CD4-positive, alpha-beta T cell (primary cell): ENCODE results near the gene SPSB2. TPM values are rescaled to one million over a fixed set of nuclear protein-coding genes. Genes with fewer than 3 reads are reported as not detected.

ENCODE experiments used
- ATAC-seq: fragments of 200-7000 bp; cut with Tn5 transposase; one replicate; pipeline ENCODE4 v1.10.0; 2022; ENCODE audit warnings: mild to moderate bottlenecking; ENCODE audit not compliant: poor library complexity
- CTCF ChIA-PET: fragments of 350-600 bp; sonication (Branson Sonifier 250); formaldehyde crosslinking; loops from one replicate; lab custom pipeline; 2021; ENCODE audit warnings: antibody characterized with exemption, inconsistent platforms; lab: Charles Lee
- POLR2A ChIA-PET: fragments of 350-600 bp; sonication (Branson Sonifier 250); formaldehyde crosslinking; loops from one replicate; lab custom pipeline; 2021; ENCODE audit warnings: antibody characterized with exemption, inconsistent platforms; lab: Charles Lee
- DNase-seq, 14 experiments: peaks; one replicate each; pipeline ENCODE4 v3.0.0-alpha.2; 2013 to 2020; ENCODE audit warnings: mixed read lengths in 2 of 14
- H3K27ac ChIP-seq, 2 donors: one replicate each; pipeline versions ENCODE4 v1.5.1 to v1.7.0; 2013; ENCODE audit warnings: low read length in 2 of 2, low read depth in 1 of 2, mild to moderate bottlenecking in 1 of 2
- H3K27me3 ChIP-seq, 2 experiments: 1 replicate in 1 of 2; 2 replicates in 1 of 2; pipeline versions ENCODE4 v1.6.1 to v1.7.0; 2013; ENCODE audit warnings: low read length in 2 of 2, control low read depth in 1 of 2, mild to moderate bottlenecking in 1 of 2, moderate library complexity in 1 of 2; ENCODE audit not compliant: insufficient read depth in 2 of 2, control insufficient read depth in 1 of 2
- H3K36me3 ChIP-seq: one replicate; pipeline ENCODE4 v1.6.1; 2013; ENCODE audit warnings: low read length, control low read depth; ENCODE audit not compliant: insufficient read depth
- H3K4me1 ChIP-seq: one replicate; pipeline ENCODE4 v1.6.1; 2013; ENCODE audit warnings: low read length, control low read depth; ENCODE audit not compliant: insufficient read depth
- H3K4me3 ChIP-seq: one replicate; pipeline ENCODE4 v1.5.1; 2013; ENCODE audit warnings: mild to moderate bottlenecking, low read length, moderate library complexity
- H3K9me3 ChIP-seq, 2 experiments: 1 replicate in 1 of 2; 2 replicates in 1 of 2; pipeline versions ENCODE4 v1.6.1 to v1.7.0; 2013; ENCODE audit warnings: low read length in 2 of 2, mild to moderate bottlenecking in 2 of 2, control low read depth in 1 of 2, moderate library complexity in 1 of 2; ENCODE audit not compliant: control insufficient read depth in 1 of 2, insufficient read depth in 1 of 2
- H3K27ac Mint-ChIP-seq: one replicate; pipeline ENCODE4 v1.8.0; 2020; ENCODE audit warnings: mixed read lengths
- H3K27me3 Mint-ChIP-seq: one replicate; pipeline ENCODE4 v1.8.0; 2021; ENCODE audit warnings: mixed read lengths
- H3K36me3 Mint-ChIP-seq: one replicate; pipeline ENCODE4 v1.8.0; 2021; ENCODE audit warnings: low read depth, mixed read lengths
- H3K4me1 Mint-ChIP-seq: one replicate; pipeline ENCODE4 v1.8.0; 2021; ENCODE audit warnings: low read depth, mixed read lengths
- H3K4me3 Mint-ChIP-seq: one replicate; pipeline ENCODE4 v1.8.0; 2020; ENCODE audit warnings: mild to moderate bottlenecking, mixed read lengths
- H3K9me3 Mint-ChIP-seq: one replicate; pipeline ENCODE4 v1.8.0; 2020; ENCODE audit warnings: mixed read lengths
- CTCF ChIP-seq: fragments of 200-600 bp; IDR thresholded peaks from one replicate; pipeline ENCODE4 v1.8.0; 2022; ENCODE audit warnings: antibody characterized with exemption, mild to moderate bottlenecking
- intact Hi-C, 2 experiments: fragments of 100-400 bp; cut with DNase I in 1 of 2; cut with micrococcal nuclease in 1 of 2; formaldehyde crosslinking; loops; one replicate each; pipeline versions ENCODE4 v1.15.1 to v1.9.0; 2023 to 2025; cut with DNase I, micrococcal nuclease
- total RNA-seq, 174 experiments: library from RNA in 2 of 174; stranded (reverse) in 2 of 174; gene quantifications; one replicate each; pipeline ENCODE4 v1.2.3 and lab custom pipeline; 2021 to 2026

The SPSB2 gene
- total RNA-seq, 2 experiments from 2014 or later: 3.2 to 3.3 TPM

- no peak for TF ChIP-seq CTCF
- Mint-ChIP-seq H3K27me3 (peaks cover 30% of the 10 kb centered on the region), H3K4me1 (peaks cover 17% of the 10 kb centered on the region), H3K27ac (peak overlapping the region; percentile 61), H3K9me3 (no peaks in the 10 kb centered on the region), H3K4me3 (peak overlapping the region; percentile 89), H3K36me3 (no peaks in the 10 kb centered on the region)
- CTCF ChIA-PET: interaction anchor here (2.7 kb wide), 1 partner anchor 60 kb away, joined by 6 read pairs; no protein-coding TSS in a partner anchor
- Histone ChIP-seq H3K27me3 (peaks cover 19 to 27% of the 10 kb centered on the region in 2 experiments), H3K4me3 (no peak overlapping the region), H3K27ac (no peak overlapping the region), H3K9me3 (peaks cover 0 to 6% of the 10 kb centered on the region in 2 experiments), H3K36me3 (no peaks in the 10 kb centered on the region), H3K4me1 (peaks cover 38% of the 10 kb centered on the region)
- DNase-seq (peak in 1 of 14 experiments; percentile 36), ATAC-seq (no peak)
- intact Hi-C loops: loop anchor here in 1 of 2 experiments (5.0 kb wide), 2 partner anchors 40 to 265 kb away; partner anchors contain the start of gene CD4
- POLR2A ChIA-PET: interaction anchor here (2.8 to 8.0 kb wide), 2 partner anchors 25 to 73 kb away, joined by 28 to 57 read pairs; partner anchors contain the start of genes CDCA3, MLF2 and USP5
These were observed 46.2 kb downstream of the SPSB2 start for GRCh38 chr12:6826734-6827436.

GRCh38 chr12:6826125-6826733, 46.9 kb downstream of the SPSB2 start:
- TF ChIP-seq CTCF: no peak
- Mint-ChIP-seq H3K4me1 (peaks cover 19% of the 10 kb centered on the region), H3K27ac (no peak overlapping the region), H3K27me3 (peaks cover 32% of the 10 kb centered on the region), H3K4me3 (peak overlapping the region; percentile 4), H3K9me3 (no peaks in the 10 kb centered on the region), H3K36me3 (peaks cover 1% of the 10 kb centered on the region)
- Histone ChIP-seq H3K4me1 (peaks cover 44% of the 10 kb centered on the region), H3K4me3 (no peak overlapping the region), H3K9me3 (peaks cover 0 to 6% of the 10 kb centered on the region in 2 experiments), H3K27ac (no peak overlapping the region), H3K27me3 (peaks cover 19 to 29% of the 10 kb centered on the region in 2 experiments), H3K36me3 (no peaks in the 10 kb centered on the region)
- ATAC-seq (no peak), DNase-seq (no peak)
- ChIA-PET CTCF (interaction anchor here (0.7 to 1.2 kb wide), 5 partner anchors 34 to 73 kb away, joined by 3 to 5 read pairs (median 3); partner anchors contain the start of genes MLF2 and PTMS), POLR2A (interaction anchor here (1.5 to 8.0 kb wide), 2 partner anchors 15 to 73 kb away, joined by 4 to 57 read pairs; partner anchors contain the start of gene MLF2)
- intact Hi-C loops: loop anchor here in 1 of 2 experiments (5.0 kb wide), 2 partner anchors 39 to 264 kb away; partner anchors contain the start of gene CD4

GRCh38 chr12:6825398-6826124, 47.5 kb downstream of the SPSB2 start:
- Mint-ChIP-seq H3K4me1 (peaks cover 26% of the 10 kb centered on the region), H3K36me3 (peaks cover 8% of the 10 kb centered on the region), H3K4me3 (peak overlapping the region; percentile 5), H3K9me3 (no peaks in the 10 kb centered on the region), H3K27me3 (peaks cover 32% of the 10 kb centered on the region), H3K27ac (no peak overlapping the region)
- ATAC-seq (peak; percentile 65), DNase-seq (peak; percentile 71 to 90 (median 80))
- Histone ChIP-seq H3K4me3 (no peak overlapping the region), H3K4me1 (peaks cover 51% of the 10 kb centered on the region), H3K27ac (no peak overlapping the region), H3K36me3 (no peaks in the 10 kb centered on the region), H3K9me3 (peaks cover 0 to 6% of the 10 kb centered on the region in 2 experiments), H3K27me3 (peaks cover 19 to 29% of the 10 kb centered on the region in 2 experiments)
- peak; percentile 94 for TF ChIP-seq CTCF
- POLR2A ChIA-PET: interaction anchor here (0.6 to 8.0 kb wide), 4 partner anchors 10 to 287 kb away, joined by 3 to 57 read pairs (median 4); partner anchors contain the start of gene MLF2
- CTCF ChIA-PET: interaction anchor here (0.7 to 1.8 kb wide), 6 partner anchors 33 to 73 kb away, joined by 3 to 8 read pairs (median 3); partner anchors contain the start of genes MLF2 and PTMS
- intact Hi-C loops: loop anchor here (1.0 to 5.0 kb wide), 7 partner anchors 38 to 263 kb away; partner anchors contain the start of genes CD4 (in 1 of the 2) and MLF2 (in 1 of the 2)
